HG03175 (cell line): ENCODE results near the gene ZNF205.
"Not testable (repeated sequence)": the region's sequence is repeated elsewhere in the genome, so short reads cannot be mapped to it uniquely, and the experiment has no call there.

Experiments
- ATAC-seq: cut with Tn5 transposase; IDR thresholded peaks from one replicate; pipeline ENCODE4 v1.9.1; 2021; ENCODE audit warnings: mild to moderate bottlenecking, moderate library complexity; ENCODE audit not compliant: unreplicated experiment

ZNF205 gene

DNA sequence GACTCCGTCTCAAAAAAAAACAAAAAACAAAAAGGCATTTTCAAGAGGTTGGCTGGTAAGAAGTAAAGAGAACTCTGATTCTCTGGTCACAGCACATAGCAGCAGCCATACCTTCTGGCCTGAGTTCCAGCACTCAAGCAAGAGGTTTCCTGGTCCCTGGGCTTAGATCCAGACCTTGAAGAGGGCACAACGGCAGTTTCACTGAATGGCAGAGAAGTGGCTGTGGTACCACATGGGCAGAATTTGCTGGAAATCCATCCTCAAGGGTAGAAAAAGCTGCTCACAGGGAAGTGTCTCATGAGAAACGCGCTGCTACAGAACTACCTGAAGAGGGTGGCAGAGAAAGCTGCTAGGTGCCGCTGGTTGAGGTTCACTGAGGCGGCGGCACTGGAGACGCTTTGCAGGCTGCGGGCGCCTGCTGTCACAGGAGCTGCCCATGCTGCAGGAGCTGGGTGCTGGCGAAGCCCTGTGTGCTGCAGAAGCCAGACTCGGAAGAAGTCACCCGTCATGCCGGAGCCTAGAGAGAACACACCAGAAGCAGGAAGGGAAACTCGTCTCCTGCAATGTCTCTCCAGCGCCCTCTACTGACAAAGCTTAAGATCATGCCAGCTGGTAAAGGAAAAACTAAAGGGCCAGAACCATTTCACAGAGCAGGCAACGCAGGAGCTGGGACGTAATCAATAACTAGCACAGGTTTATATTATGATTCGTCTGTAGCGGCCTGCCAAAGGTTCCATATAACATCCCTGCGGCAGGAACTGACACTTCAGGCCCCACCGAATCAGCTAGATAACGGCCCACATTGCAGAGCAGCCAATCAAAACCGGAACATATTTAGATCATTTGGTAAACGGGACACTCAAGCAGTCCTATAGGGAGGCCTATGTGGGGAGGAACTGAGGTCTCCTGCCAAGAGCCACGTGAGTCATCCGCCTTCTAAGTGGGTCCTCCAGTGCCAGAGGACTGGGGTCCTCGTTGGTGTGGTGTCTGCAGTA, 17.0 kb downstream of the ZNF205 start:
- ATAC-seq: no peak

DNA sequence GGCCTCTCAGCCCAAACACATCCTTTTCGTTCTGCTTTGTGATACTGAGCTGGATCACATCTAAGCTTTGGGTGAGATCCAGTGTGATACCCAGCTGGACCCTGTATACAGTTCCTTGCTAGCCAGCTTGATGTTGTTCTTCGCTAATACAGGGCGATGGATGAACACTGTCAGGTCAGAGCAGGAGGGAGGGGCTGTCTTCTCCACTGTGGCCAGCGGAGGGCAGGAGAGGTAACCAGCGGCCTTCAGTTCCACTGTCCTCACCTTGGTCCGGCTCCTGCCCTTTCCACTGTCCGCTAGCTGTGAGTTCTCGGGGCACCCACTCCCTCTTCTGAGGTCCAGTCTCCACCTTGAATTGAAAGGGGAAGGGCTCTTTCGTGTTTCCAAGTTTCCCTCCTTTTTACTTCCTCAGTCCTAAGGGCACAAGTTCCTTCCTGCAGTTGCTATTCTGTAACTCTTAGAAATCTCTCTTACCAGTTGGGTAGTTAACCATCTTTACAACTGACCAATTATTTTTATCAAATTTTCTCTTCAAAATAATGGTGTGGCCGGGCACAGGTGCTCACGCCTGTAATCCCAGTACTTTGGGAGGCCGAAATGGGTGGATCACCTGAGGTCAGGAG, 19.5 kb downstream of the ZNF205 start:
- no peak for ATAC-seq

DNA sequence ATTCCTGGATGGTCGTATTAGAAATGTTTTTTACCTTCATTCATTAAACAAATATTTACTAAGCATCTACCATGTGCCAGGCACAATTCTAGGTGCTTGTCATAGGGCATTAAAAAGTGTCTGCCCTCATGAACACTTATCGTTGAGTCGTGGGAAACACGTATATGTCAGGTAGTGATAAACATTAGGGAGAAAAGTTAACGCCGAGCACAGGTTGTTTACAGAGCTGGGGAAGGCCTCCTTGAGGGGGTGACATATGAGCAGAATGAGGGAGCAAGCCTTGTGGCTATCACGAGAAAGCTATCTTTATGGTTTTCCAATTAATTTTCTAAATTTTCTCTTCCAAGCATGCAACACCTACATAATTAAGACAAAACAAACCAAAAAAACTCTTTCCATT, 21.5 kb downstream of the ZNF205 start:
- no peak for ATAC-seq

DNA sequence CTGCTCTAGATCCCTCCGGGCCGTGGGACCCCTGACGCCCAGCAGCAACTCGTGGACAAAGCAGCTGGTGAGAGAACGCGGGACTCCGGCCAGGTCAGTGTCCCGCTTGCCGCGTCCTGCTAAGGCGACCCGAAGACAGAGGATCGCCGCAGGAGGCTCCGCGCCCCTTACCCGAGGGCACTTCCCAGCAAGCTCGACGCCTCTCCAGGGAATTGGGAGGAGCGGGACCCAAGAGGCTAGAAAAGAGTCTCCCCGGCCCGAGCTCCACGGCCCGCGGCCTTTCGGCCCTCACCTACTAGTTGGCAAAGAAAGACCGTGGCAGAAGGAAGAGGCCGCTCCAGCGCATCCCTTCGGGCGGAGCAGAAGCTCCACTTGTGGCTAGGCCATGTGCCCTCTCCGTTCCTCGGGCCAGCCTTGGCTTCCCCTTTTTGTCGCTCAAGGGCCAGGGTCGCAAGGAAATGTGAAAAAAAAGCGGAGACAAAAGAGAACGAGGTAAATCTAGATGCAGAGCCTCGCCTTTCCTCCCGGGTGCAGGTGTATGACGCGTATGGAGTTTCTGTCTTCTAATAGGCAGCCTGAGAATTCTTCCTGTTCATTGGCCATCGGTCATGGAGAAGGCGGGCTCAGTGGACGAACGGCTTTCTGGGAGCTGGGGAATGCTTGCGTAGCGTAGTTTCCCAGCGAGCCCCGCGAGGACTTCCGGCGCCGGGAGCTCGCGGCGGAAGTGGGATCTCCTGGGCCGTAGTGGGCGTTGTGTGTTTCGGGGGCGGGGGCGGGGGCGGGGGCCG, 22.1 kb downstream of the ZNF205 start, which contains the start of gene ZNF213:
ZNF213 (plus strand) TSS at position 692 of the 788 bp plus-strand sequence. CDS start 2,252 bp downstream, outside the sequence.
- ATAC-seq: peak; percentile 92

DNA sequence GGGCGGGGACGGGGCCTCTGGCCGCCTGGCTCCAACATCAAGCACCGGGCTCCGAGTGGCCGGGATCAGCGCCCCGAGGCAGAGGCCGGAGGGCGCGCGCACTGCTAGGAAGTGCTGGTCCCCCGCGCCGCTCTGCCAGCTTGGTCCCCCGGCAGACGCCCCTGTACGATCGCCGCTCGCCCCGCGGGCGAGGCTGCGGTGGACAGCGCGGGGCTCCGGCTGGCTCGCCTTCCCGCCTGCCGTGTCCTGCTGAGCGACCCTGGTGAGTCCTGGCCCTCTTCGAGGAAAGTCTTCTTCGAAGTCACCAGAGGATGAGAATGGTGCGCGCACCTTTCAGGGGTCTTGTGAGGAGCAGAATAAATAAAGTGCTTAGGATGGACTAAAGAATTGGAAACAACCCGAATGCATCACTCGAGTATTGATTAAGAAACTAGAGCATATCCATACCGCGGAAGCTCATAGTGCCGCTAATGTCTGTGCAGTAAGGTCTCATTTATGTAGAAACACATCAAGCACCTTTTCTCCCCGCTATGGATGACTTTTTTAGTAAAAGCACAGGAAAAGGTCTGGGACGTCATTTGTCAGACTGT, 22.8 kb downstream of the ZNF205 start:
- ATAC-seq: peak; percentile 4

DNA sequence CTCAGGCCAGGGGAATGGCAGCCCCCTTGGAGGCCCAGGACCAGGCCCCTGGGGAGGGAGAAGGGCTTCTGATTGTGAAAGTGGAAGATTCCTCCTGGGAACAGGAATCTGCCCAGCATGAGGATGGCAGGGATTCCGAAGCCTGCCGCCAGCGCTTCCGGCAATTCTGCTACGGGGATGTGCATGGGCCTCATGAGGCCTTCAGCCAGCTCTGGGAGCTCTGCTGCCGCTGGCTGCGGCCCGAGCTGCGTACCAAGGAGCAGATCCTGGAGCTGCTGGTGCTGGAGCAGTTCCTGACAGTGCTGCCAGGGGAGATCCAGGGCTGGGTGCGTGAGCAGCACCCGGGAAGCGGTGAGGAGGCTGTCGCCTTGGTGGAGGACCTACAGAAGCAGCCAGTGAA, 24.9 kb downstream of the ZNF205 start:
- no peak for ATAC-seq

DNA sequence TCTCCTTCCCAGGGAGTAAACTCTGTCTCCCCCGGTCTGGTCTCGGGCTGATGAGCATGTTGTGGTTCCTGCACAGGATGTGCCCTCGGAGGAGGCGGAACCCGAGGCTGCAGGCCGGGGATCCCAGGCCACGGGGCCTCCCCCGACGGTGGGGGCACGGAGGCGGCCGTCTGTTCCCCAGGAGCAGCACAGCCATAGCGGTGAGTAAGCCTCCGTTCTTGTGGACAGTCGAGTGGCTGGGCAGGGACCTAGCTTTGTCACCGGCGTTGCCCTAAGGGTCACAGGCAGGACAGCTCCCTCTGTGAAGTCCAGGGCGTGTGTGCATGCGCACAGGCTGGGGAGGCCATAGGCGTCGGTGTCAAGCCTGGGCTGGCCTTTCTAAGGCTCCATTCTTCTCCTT, 26.0 kb downstream of the ZNF205 start:
- no peak for ATAC-seq

DNA sequence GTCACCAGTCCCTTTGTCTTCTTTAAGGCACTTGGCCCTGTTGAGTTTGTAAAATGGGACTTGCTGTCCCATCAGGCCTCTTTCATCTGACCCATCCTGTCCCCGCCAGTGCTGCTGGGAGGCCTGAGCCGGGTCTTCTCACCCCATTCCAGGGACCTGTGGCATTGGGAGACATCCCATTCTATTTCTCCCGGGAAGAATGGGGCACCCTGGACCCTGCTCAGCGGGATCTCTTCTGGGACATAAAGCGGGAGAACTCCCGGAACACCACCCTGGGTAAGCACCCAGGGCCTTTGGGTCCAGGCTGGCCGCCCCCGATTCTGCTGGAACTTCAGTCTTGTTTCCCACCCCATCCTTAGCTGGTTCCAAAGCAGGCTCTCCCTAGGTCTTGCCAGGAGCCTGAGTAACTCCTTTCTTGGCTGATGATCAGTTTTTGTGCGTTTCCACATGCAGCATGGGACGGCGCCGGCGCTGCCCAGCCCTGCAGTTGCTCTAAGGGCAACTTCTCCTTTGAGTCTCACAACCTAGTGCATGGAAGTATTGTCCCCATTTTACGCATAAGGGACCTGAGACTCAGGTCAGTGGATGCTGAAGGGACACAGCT, 26.5 kb downstream of the ZNF205 start:
- ATAC-seq: no peak

DNA sequence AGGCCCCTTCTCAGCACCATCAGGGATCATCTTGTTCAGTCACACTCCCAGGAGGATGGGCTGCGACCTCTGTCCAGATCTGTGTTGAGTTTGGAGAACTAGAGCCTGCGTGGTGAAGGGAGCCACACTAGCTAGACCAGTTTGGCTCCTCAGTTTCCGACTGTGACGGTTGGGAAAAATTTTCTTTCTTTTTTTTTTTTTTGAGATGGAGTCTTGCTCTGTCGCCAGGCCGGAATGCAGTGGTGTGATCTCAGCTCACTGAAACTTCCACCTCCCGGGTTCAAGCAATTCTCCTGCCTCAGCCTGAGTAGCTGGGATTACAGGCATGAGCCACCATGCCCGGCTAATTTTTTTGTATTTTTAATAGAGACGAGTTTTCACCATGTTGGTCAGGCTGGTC, 27.2 kb downstream of the ZNF205 start:
- not testable (repeated sequence) for ATAC-seq

DNA sequence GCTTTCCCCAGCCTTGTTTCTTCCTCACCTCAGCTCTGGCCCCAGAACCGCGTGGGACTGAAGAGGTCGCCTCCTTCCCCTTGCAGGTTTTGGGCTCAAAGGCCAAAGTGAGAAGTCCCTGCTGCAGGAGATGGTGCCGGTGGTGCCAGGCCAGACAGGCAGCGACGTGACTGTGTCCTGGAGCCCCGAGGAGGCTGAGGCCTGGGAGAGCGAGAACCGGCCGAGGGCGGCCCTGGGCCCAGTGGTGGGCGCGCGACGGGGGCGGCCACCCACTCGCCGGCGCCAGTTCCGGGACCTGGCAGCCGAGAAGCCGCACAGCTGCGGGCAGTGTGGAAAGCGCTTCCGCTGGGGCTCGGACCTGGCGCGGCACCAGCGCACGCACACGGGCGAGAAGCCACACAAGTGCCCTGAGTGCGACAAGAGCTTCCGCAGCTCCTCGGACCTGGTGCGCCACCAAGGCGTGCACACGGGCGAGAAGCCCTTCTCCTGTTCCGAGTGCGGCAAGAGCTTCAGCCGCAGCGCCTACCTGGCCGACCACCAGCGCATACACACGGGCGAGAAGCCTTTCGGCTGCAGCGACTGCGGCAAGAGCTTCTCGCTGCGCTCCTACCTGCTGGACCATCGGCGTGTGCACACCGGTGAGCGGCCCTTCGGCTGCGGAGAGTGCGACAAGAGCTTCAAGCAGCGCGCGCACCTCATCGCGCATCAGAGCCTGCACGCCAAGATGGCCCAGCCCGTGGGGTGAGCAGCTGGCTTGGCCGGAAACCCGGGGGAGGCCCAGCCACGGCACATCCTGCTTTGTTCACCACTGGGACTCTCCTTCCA, 28.4 kb downstream of the ZNF205 start:
- ATAC-seq: no peak

DNA sequence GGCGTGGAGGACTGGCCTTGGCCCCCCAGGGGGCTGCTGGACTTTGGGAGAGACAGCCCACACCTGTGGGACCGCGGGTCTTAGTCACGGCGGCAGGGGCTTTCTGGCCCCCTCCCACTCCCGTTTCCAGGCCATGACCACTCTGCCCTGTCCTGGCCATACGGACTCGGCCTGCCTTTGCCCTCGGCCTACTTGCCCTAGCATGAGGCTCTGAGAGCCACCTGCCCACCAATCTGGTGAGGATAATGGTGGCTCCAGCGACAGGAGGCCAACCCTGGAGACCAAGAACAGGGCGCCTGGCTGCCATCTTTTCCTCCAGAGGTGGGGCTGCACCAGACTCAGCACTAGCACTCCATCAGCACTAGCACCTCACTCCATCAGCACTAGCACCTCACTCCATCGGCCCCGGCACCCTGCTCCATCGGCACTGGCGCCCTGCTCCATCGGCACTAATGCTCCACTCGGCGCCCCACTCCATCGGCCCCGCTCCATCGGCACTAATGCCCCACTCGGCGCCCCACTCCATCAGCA, 29.5 kb downstream of the ZNF205 start:
- ATAC-seq: no peak

DNA sequence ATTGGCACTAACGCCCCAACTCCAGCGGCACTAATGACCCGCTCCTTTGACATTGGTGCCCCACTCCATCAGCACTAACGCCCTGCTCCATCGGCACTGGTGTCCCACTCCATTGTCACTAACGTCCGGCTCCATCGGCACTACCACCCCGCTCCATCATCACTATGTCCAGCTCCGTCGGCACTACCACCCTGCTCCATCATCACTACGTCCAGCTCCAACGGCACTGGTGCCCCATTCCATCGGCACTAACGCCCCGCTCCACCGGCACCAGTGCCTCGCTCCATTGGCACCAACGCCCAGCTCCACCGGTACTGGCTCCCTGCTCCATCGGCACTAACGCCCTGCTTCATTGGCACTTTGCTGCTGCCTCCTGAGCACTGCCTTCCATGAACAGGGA, 29.9 kb downstream of the ZNF205 start:
- no peak for ATAC-seq

DNA sequence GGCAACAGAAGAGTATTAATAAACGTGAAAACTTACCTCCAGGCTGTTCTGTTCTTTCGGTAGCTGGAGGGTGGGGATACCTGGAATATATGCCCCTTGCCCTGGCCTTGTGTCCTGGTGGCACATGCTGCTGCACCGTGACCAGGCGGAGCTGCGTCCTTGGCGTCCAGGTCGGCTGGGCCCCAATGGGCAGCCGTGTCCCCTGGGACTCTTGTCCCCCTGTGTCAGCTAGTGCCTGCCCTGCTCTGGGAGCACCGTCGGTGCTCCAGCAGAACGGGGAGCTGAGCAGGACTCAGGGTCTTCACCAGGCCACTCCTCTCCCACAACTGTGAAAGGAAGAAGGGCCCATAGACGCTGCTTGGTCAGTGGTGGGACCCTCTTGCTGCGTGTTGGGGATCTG, 30.4 kb downstream of the ZNF205 start:
- no peak for ATAC-seq

DNA sequence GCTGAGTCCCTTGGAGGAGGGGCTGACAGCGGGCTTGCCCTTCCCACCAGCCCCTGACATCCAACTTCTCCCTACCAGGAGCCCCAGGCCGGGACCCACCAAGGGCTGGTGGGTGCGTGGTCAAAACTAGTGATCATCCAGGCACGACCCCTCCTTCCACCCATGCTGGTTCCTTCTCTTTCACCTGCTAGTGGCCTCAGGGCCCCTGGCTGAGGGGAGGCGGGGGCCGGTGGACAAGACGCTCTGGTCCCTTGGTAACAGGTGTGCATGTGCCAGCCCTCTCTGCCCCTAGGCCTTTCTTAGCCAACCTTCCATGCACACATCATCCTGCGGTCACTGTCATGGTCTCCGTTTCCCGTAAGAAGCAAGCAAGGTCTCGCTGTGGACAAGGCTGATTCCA, 30.8 kb downstream of the ZNF205 start:
- no peak for ATAC-seq

DNA sequence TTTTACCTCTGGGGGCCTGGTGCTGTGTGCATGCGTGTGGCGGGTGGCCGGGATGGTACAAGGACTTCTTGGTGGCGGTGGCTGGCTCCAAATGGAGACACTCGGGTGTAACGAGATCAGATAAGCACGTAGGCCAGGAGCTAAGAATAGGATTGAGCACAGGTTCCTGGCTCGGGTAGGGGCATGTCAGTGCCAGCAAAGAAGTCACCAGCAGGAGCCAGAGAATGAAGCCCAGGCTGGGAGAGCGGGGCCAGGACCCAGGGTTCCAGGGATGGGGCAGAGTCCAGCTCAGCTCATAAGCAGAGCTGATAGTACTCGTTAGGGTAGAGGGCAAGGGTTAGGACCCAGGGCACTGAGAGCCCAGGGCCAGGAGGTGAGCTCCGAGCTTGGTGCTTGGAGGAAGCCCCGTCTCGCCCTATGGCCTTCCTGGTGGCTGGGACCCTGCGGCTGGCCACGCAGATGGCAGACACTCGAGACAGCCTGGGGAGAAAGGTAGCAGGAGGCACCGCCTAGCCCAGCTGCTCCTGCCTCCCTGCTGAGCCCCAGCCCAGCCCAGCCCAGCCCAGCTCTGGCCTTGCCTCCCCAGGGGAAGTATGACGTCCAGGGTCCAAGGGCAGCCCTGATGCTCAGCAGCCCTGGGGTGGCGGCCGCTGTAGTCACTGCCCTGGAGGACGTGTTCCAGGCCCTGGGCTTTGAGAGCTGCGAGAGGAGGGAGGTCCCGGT, 31.4 kb downstream of the ZNF205 start:
- ATAC-seq: no peak

DNA sequence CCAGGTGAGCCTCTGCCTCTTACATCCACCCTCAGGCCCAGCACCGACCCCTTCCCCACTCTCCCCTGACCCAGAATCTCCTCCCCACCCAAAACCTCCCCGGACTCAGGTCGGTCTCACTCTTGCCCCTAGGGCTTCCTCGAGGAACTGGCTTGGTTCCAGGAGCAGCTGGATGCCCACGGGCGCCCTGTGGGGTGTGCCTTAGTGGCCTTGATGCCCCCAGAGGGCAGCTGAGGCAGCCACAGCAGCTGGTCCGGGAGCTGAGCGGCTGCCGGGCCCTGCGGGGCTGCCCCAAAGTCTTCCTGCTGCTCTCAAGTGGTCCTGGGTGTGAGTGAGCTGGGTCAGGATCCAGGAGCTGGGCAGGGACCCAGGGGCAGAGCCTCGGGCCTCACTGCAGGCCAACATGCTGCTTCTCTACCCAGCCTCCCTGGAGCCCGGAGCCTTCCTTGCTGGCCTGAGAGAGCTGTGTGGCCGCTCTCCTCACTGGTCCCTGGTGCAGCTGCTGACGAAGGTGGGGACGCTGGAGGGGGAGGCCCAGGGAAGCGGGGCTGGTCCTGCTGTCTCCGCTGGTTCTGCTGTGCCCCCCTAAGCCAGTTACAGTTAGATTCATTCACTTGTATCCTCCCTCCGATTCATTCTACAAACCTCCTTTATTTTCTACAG, 32.1 kb downstream of the ZNF205 start:
- no peak for ATAC-seq

DNA sequence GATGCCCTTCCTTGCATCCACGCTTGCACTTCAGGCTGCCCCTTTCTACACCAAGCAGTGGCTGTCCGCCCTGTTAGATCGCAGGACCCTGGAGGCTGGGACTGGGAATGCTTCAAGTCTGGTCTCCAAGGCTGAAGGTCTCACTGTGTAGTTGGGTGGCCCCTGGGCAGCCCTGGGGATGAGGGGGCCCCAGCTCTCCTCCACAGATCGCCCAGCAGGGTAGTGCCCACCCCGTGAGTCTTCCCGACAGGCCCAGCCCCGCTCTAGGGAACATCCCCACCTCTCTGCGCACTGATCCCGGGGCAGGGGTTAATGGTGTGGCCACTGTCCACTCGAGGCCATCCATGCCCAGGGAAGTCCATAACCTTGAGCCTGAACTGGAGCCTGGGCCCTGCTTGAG, 32.8 kb downstream of the ZNF205 start:
- ATAC-seq: no peak

DNA sequence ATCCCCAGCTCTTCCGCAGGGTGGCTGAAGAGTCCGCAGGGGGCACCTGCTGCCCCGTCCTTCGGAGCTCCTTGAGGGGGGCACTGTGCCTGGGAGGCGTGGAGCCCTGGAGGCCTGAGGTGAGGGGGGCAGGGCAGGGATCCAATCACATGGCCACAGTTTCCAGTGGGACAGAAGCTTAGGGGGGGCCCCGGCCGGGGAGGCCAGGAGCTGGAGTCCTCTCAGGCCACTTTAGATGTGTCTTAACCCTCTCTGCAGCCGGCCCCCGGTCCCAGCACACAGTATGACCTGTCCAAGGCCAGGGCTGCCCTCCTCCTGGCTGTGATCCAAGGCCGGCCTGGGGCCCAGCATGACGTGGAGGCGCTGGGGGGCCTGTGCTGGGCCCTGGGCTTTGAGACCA, 33.3 kb downstream of the ZNF205 start:
- no peak for ATAC-seq
